ENCODE results near the gene CA7.
"Not testable (repeated sequence)": the region's sequence is repeated elsewhere in the genome, so short reads cannot be mapped to it uniquely, and the experiment has no call there.

The CA7 gene

DNA sequence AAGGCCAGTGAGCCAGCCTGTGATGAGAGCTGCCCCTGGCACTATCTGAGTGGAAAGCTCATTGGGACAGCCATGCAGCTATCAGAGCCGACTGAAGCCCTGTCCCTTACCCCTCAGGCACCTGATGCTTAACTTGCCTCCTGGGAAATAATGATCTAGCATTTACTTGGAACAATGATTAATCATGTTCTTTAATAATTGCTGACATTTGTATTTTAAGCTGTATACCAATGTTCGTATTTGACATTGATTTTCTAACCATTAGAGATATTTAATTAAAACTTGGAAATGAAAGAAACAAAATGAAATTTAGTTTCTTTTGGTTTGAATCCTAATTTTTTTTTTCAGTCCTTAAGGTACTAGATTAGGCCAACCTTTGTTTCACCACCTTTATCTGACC lies 46.6 kb downstream of the CA7 start:
- Histone ChIP-seq H3K36me3 (ENCODE audit: insufficient read depth, low read length) (peaks cover 13% of the 10 kb centered on the region), H3K9ac (ENCODE audit: low read depth, low read length) (no peak overlapping the region), H3K27me3 (ENCODE audit: control insufficient read depth, insufficient read depth, low read length) (no peaks in the 10 kb centered on the region), H3K4me3 (ENCODE audit: low read length) (no peak overlapping the region), H3K4me2 (ENCODE audit: low read length) (no peak overlapping the region), H3K9me3 (replicated peaks; ENCODE audit: low read length) (no peaks in the 10 kb centered on the region), H3K4me1 (ENCODE audit: control insufficient read depth, insufficient read depth, low read length) (peaks cover 9% of the 10 kb centered on the region)

DNA sequence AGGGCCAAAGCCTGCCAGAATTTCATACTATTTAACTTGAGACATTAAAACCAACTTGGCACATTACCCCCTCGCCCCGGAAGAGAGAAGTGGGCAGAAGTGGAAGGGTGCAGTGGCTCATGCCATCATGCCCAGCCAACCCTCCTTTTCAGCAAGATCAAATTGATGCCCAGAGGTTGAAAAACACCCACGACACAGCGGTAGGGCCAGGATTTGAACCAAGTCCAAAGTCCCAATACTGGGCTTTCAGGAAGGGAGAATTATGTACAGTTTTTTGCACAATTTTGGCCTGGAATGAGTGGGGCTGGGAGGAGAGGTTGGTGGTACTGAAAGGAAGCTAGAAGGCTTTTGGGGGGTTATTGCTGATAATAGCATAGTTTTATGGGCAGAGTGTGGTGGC lies 47.1 kb downstream of the CA7 start:
- Histone ChIP-seq H3K36me3 (ENCODE audit: insufficient read depth, low read length) (peaks cover 9% of the 10 kb centered on the region), H3K9ac (ENCODE audit: low read depth, low read length) (no peak overlapping the region), H3K27me3 (ENCODE audit: control insufficient read depth, insufficient read depth, low read length) (no peaks in the 10 kb centered on the region), H3K9me3 (replicated peaks; ENCODE audit: low read length) (no peaks in the 10 kb centered on the region), H3K4me3 (ENCODE audit: low read length) (no peak overlapping the region), H3K4me2 (ENCODE audit: low read length) (no peak overlapping the region), H3K4me1 (ENCODE audit: control insufficient read depth, insufficient read depth, low read length) (peaks cover 6% of the 10 kb centered on the region)

DNA sequence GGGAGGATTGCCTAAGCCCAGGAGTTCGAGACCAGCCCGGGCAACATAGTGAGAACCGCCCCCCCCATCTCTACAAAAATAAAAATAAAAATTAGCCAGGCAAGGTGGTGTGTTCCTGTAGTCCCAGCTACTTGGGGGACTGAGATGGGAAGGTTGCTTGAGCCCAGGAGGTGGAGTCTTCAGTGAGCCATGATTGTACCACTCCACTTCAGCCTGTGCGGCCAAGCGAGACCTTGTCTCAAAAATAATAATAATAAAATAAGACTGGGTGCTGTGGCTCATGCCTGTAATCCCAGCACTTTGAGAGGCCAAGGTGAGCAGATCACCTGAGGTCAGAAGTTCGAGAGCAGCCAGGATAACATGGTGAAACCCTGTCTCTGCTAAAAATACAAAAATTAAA lies 47.6 kb downstream of the CA7 start:
- Histone ChIP-seq H3K9ac (ENCODE audit: low read depth, low read length) (no peak overlapping the region), H3K4me1 (ENCODE audit: control insufficient read depth, insufficient read depth, low read length) (peaks cover 1% of the 10 kb centered on the region), H3K4me2 (ENCODE audit: low read length) (no peak overlapping the region), H3K36me3 (ENCODE audit: insufficient read depth, low read length) (peaks cover 6% of the 10 kb centered on the region), H3K9me3 (replicated peaks; ENCODE audit: low read length) (no peaks in the 10 kb centered on the region), H3K4me3 (ENCODE audit: low read length) (no peak overlapping the region), H3K27me3 (ENCODE audit: control insufficient read depth, insufficient read depth, low read length) (no peaks in the 10 kb centered on the region)

DNA sequence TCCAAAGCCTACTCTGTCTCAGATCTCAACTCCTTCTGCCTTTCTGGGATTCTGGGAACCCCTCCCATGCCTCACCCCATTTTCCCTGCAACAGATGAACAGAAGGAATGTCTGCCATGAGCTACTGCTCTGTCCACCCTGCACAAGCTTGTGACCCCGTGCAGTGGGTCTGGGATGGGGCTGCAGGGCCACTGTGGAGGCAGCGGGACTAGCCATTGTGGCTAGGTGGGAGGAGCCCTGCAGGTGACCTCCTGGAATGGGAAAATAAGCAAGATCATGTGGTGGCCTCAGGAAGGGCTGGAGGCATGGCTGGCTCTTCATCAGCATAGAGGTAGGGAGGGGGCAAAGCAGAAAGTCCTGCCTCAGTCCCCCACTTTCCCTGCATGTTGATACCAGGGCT lies 49.8 kb downstream of the CA7 start:
- Histone ChIP-seq H3K9me3 (replicated peaks; ENCODE audit: low read length) (no peaks in the 10 kb centered on the region), H3K9ac (ENCODE audit: low read depth, low read length) (no peak overlapping the region), H3K27me3 (ENCODE audit: control insufficient read depth, insufficient read depth, low read length) (no peaks in the 10 kb centered on the region), H3K36me3 (ENCODE audit: insufficient read depth, low read length) (peaks cover 3% of the 10 kb centered on the region), H3K4me1 (ENCODE audit: control insufficient read depth, insufficient read depth, low read length) (no peaks in the 10 kb centered on the region), H3K4me3 (ENCODE audit: low read length) (no peak overlapping the region), H3K4me2 (ENCODE audit: low read length) (no peak overlapping the region)

DNA sequence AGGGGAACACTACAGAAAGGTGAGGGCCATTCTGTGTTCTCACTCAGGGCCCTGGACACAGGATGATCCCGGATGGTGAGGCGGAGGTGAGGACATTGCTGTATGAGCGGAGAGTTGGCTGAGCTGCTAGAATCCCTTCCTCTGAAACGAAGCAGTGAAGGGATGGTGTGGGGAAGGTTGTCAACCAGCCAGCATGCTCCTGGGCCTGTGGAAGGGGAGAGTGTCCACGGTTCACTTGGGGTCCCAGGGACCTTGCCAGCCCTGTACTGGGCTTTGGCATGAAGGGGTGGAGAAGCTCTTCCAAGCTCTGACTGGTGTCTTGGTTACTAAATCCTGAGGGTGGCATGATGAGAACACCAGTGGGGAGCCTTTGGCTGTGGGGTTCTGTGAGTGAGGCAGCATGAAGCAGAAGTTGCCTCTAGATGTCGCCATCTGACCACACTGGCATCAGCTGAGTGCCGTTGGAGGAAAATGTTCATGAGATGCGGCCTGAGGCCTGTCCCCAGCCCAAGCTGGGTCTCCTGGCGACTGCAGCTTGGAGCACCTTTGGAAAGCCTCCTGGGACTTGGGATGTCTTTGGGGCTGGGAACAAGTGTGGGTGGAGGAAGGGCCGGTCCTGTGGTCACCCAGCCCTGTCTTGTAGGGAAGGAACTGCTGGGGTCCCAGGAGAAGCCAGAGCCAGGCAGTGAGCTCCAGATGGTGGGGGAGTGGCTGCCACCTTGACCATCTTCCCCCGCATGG lies 50.9 kb downstream of the CA7 start:
- Histone ChIP-seq H3K9ac (ENCODE audit: low read depth, low read length) (no peak overlapping the region), H3K36me3 (ENCODE audit: insufficient read depth, low read length) (peaks cover 3% of the 10 kb centered on the region), H3K4me3 (ENCODE audit: low read length) (no peak overlapping the region), H3K27me3 (ENCODE audit: control insufficient read depth, insufficient read depth, low read length) (no peaks in the 10 kb centered on the region), H3K4me1 (ENCODE audit: control insufficient read depth, insufficient read depth, low read length) (peaks cover 9% of the 10 kb centered on the region), H3K4me2 (ENCODE audit: low read length) (no peak overlapping the region), H3K9me3 (replicated peaks; ENCODE audit: low read length) (no peaks in the 10 kb centered on the region)

DNA sequence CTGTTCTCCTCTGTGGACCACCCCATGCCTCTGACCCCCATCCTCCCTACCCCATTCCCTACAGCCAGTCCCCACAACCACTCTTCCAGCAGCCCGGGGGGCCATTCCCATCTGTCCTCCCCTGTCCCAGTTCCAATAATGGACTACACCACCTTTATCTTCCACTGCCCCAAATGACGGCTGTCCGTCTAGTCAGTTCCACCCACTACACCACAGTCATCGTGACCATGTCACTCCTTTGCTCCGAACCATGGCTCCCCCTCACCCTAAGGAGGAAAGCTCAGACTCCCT lies 51.4 kb downstream of the CA7 start:
- H3K9me3 ChIP-seq (replicated peaks; ENCODE audit: low read length) = no peaks in the 10 kb centered on the region
- H3K36me3 ChIP-seq (ENCODE audit: insufficient read depth, low read length) = peaks cover 3% of the 10 kb centered on the region
- H3K4me2 ChIP-seq (ENCODE audit: low read length) = no peak overlapping the region
- H3K4me1 ChIP-seq (ENCODE audit: control insufficient read depth, insufficient read depth, low read length) = peaks cover 13% of the 10 kb centered on the region
- no peaks in the 10 kb centered on the region for H3K27me3 ChIP-seq (ENCODE audit: control insufficient read depth, insufficient read depth, low read length)
- H3K4me3 ChIP-seq (ENCODE audit: low read length) = no peak overlapping the region
- H3K9ac ChIP-seq (ENCODE audit: low read depth, low read length) = peak overlapping the region; percentile 2

DNA sequence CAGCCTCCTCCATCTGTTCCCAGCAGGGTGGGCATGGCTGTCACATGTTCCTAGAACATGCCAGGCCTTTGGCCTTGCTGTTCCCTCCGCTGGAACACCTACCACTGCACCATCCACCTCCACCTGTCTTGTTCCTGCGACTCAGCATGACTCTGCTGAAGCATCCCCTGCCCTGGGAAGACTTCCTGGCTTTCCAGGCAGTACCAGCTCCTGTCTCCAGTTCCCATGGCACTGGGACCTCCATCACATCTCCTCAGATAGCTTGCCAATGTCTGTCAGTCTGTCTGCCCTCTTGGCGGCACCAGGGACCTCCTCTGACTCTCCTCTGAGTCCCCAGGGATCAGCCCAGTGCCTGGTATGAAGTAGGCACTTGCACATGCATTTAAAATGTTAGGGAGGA lies 51.8 kb downstream of the CA7 start:
- no peak overlapping the region for H3K4me3 ChIP-seq (ENCODE audit: low read length)
- H3K36me3 ChIP-seq (ENCODE audit: insufficient read depth, low read length) = peaks cover 2% of the 10 kb centered on the region
- no peaks in the 10 kb centered on the region for H3K27me3 ChIP-seq (ENCODE audit: control insufficient read depth, insufficient read depth, low read length)
- no peaks in the 10 kb centered on the region for H3K9me3 ChIP-seq (replicated peaks; ENCODE audit: low read length)
- H3K4me1 ChIP-seq (ENCODE audit: control insufficient read depth, insufficient read depth, low read length) = peaks cover 13% of the 10 kb centered on the region
- H3K9ac ChIP-seq (ENCODE audit: low read depth, low read length) = peak overlapping the region; percentile 2
- H3K4me2 ChIP-seq (ENCODE audit: low read length) = no peak overlapping the region

DNA sequence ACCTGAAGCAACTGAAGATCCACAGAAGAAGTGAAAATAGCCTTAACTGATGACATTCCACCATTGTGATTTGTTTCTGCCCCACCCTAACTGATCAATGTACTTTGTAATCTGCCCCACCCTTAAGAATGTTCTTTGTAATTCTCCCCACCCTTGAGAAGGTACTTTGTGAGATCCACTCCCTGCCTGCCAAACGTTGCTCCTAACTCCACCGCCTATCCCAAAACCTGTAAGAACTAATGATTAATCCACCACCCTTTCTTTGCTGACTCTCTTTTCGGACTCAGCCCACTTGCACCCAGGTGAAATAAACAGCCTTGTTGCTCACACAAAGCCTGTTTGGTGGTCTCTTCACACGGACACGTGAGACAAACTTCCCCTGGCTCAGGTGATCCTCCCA lies 52.5 kb downstream of the CA7 start:
- H3K4me3 ChIP-seq (ENCODE audit: low read length); H3K36me3 ChIP-seq (ENCODE audit: insufficient read depth, low read length); H3K27me3 ChIP-seq (ENCODE audit: control insufficient read depth, insufficient read depth, low read length); H3K4me2 ChIP-seq (ENCODE audit: low read length); H3K9me3 ChIP-seq (replicated peaks; ENCODE audit: low read length); H3K9ac ChIP-seq (ENCODE audit: low read depth, low read length): not testable (repeated sequence)
- H3K4me1 ChIP-seq (ENCODE audit: control insufficient read depth, insufficient read depth, low read length) = peaks cover 13% of the 10 kb centered on the region

DNA sequence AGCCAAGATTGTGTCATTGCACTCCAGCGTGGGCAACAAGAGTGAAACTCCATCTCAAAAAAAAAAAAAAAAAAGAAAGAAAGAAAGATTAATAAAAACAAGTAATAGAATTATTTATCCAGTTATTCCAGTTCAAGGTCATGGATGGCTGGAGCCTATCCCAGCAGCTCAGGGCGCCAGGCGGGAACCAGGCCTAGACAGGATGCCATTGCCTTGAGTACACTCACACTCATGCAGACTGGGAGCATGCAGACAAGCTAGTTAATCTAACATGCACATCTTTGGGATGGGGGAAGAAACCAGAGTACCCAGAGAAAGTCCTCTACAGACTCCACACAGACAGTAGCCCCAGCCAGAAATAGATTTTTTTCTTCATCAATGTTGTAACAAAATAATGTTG lies 54.0 kb downstream of the CA7 start:
- Histone ChIP-seq H3K4me2 (ENCODE audit: low read length) (no peak overlapping the region), H3K9me3 (replicated peaks; ENCODE audit: low read length) (no peaks in the 10 kb centered on the region), H3K27me3 (ENCODE audit: control insufficient read depth, insufficient read depth, low read length) (no peaks in the 10 kb centered on the region), H3K36me3 (ENCODE audit: insufficient read depth, low read length) (no peaks in the 10 kb centered on the region), H3K4me3 (ENCODE audit: low read length) (no peak overlapping the region), H3K9ac (ENCODE audit: low read depth, low read length) (no peak overlapping the region), H3K4me1 (ENCODE audit: control insufficient read depth, insufficient read depth, low read length) (peaks cover 13% of the 10 kb centered on the region)

DNA sequence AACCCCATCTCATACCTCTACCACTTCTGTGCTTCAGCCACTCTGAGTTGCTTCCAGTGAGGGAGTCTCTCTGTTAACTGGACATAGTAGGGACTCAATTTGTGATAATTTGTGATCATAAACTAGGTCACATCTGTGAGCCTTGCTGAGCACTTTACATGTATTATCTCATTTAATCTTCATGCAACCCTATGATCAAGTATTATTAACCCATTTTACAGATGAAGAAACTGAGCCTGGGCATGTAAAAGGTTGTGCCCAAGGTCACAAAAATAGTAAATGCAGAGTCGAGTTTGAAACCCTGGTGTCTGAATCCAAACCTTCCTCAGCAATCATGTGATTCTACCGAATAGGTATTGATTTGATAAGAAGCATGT lies 54.7 kb downstream of the CA7 start:
- Histone ChIP-seq H3K4me1 (ENCODE audit: control insufficient read depth, insufficient read depth, low read length) (peaks cover 13% of the 10 kb centered on the region), H3K4me2 (ENCODE audit: low read length) (no peak overlapping the region), H3K9ac (ENCODE audit: low read depth, low read length) (no peak overlapping the region), H3K9me3 (replicated peaks; ENCODE audit: low read length) (no peaks in the 10 kb centered on the region), H3K27me3 (ENCODE audit: control insufficient read depth, insufficient read depth, low read length) (no peaks in the 10 kb centered on the region), H3K36me3 (ENCODE audit: insufficient read depth, low read length) (no peaks in the 10 kb centered on the region), H3K4me3 (ENCODE audit: low read length) (no peak overlapping the region)

DNA sequence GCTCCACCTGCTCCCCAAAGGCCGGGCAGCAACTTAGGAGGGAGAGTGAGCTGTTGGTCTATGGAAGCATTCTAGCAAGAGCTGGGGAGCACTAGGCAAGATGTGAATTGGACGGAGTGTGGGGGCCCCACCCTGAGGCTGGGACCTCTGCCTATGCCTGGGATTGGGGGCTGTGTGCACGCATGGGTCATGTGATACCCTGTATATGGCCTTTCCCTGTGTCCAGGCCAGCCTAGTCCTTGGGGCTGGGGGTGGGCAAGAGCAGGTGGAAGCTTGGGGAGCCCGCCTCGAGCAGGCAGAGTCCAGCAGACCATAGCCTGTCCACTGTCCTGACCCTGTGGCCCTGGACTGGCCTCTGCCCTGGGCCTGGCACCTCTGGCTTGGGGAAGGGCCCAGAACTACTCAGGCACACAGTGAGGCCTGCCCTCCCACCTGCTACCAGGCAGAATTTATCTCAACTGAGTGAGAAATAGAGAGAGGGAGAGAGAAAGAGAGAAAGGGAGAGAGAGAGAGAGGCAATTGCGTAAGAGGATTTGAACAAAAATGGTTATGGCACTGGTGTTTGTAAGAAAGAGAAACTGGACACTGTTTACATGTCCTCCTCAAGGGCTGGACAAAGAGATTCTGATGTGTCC lies 55.2 kb downstream of the CA7 start:
- Histone ChIP-seq H3K27me3 (ENCODE audit: control insufficient read depth, insufficient read depth, low read length) (no peaks in the 10 kb centered on the region), H3K4me1 (ENCODE audit: control insufficient read depth, insufficient read depth, low read length) (peaks cover 13% of the 10 kb centered on the region), H3K9me3 (replicated peaks; ENCODE audit: low read length) (no peaks in the 10 kb centered on the region), H3K9ac (ENCODE audit: low read depth, low read length) (no peak overlapping the region), H3K36me3 (ENCODE audit: insufficient read depth, low read length) (no peaks in the 10 kb centered on the region), H3K4me3 (ENCODE audit: low read length) (no peak overlapping the region), H3K4me2 (ENCODE audit: low read length) (peak overlapping the region; percentile 39)

DNA sequence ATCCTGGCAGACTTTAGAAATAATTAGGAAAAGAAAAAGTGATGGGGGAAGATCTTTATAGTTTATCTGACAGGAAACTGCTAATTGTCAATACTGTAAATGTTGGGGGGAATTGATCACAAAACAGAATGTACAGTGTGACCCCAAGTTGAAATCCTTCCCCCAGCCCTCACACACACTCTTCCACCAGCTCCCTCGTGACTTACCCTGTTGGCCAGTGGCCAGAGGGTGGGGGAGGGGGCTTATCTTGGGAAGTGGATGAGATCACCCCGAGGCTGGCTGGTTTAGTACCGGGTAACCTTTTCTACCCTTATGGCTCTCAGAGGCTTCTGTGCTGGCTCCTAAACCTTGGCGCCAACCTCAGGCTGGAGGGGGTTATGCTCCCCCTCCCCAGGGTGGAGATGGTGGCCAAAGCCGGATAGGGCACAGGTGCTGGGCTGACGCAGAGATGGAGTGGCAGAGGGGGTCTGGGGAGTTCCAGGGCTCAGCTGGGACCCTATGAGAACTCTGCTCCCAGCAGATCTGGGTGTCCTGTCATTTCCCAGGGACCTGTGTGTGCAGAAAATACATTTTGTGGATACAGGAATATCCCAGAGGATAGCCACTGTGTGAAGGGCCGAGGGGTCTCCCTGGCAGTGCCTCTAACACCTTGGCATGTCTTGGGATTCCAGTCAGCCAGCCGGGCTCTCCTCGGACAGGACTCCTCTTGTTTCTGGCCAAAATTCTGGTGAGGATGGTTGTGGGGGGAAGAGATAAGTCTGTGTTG lies 55.9 kb downstream of the CA7 start:
- Histone ChIP-seq H3K4me3 (ENCODE audit: low read length) (no peak overlapping the region), H3K4me1 (ENCODE audit: control insufficient read depth, insufficient read depth, low read length) (peaks cover 13% of the 10 kb centered on the region), H3K9me3 (replicated peaks; ENCODE audit: low read length) (no peaks in the 10 kb centered on the region), H3K9ac (ENCODE audit: low read depth, low read length) (no peak overlapping the region), H3K36me3 (ENCODE audit: insufficient read depth, low read length) (no peaks in the 10 kb centered on the region), H3K4me2 (ENCODE audit: low read length) (peak overlapping the region; percentile 39), H3K27me3 (ENCODE audit: control insufficient read depth, insufficient read depth, low read length) (no peaks in the 10 kb centered on the region)
